NT2/D1 (cell line): ENCODE measurements around the gene PRTFDC1.

Source experiments
- DNase-seq: peaks from one replicate; pipeline ENCODE4 v3.0.0-alpha.2; 2011; ENCODE audit warnings: low read depth, low spot score
- H3K27me3 ChIP-seq: 2 replicates; pipeline ENCODE4 v1.6.0; 2011; ENCODE audit warnings: mild to moderate bottlenecking; ENCODE audit not compliant: insufficient read length, insufficient read depth
- H3K36me3 ChIP-seq: 2 replicates; pipeline ENCODE4 v1.6.1; 2011; ENCODE audit warnings: mild to moderate bottlenecking, low read length, mixed read lengths; ENCODE audit not compliant: insufficient read depth, insufficient read length
- H3K4me1 ChIP-seq: 2 replicates; pipeline ENCODE4 v1.5.1; 2011; ENCODE audit not compliant: insufficient read depth, insufficient read length
- H3K4me3 ChIP-seq: 2 replicates; pipeline ENCODE4 v1.5.1; 2011; ENCODE audit warnings: low read depth; ENCODE audit not compliant: insufficient read length
- H3K9ac ChIP-seq: 2 replicates; pipeline ENCODE4 v1.6.0; 2011; ENCODE audit warnings: low read depth; ENCODE audit not compliant: insufficient read length
- H3K9me3 ChIP-seq: 2 replicates; pipeline ENCODE4 v1.5.1; 2011; ENCODE audit warnings: mild to moderate bottlenecking, low read length; ENCODE audit not compliant: insufficient read depth
- SUZ12 ChIP-seq: IDR thresholded peaks from 2 replicates; pipeline ENCODE4 v1.6.1; 2011; ENCODE audit not compliant: insufficient read length, insufficient read depth; ENCODE audit errors: extremely low read depth
- YY1 ChIP-seq: IDR thresholded peaks from 2 replicates; pipeline ENCODE4 v1.6.1; 2011; ENCODE audit not compliant: insufficient read length, insufficient read depth
- ZNF274 ChIP-seq: IDR thresholded peaks from 2 replicates; pipeline ENCODE4 v1.6.1; 2011; ENCODE audit warnings: mild to moderate bottlenecking, low read depth, low read length

PRTFDC1 gene

GRCh38 chr10:24910574-24910973 is 41.8 kb downstream of the PRTFDC1 start:
- no peak overlapping the region for H3K9ac ChIP-seq
- DNase-seq: no peak
- H3K27me3 ChIP-seq: no peaks in the 10 kb centered on the region
- H3K4me1 ChIP-seq: no peaks in the 10 kb centered on the region
- no peak overlapping the region for H3K4me3 ChIP-seq
- H3K9me3 ChIP-seq: no peaks in the 10 kb centered on the region
- no peaks in the 10 kb centered on the region for H3K36me3 ChIP-seq
- TF ChIP-seq YY1 (no peak), ZNF274 (no peak), SUZ12 (no peak)

- Histone ChIP-seq H3K4me3 (no peak overlapping the region), H3K9ac (no peak overlapping the region), H3K4me1 (no peaks in the 10 kb centered on the region), H3K9me3 (no peaks in the 10 kb centered on the region), H3K36me3 (no peaks in the 10 kb centered on the region), H3K27me3 (no peaks in the 10 kb centered on the region)
- no peak for TF ChIP-seq SUZ12
- TF ChIP-seq YY1: no peak
- no peak for DNase-seq
These were observed 43.5 kb downstream of the PRTFDC1 start for GRCh38 chr10:24908793-24909423.

GRCh38 chr10:24907956-24908355 is 44.5 kb downstream of the PRTFDC1 start:
- Histone ChIP-seq H3K36me3 (no peaks in the 10 kb centered on the region), H3K9me3 (no peaks in the 10 kb centered on the region), H3K9ac (no peak overlapping the region), H3K4me3 (no peak overlapping the region), H3K27me3 (no peaks in the 10 kb centered on the region), H3K4me1 (no peaks in the 10 kb centered on the region)
- DNase-seq: no peak
- no peak for TF ChIP-seq ZNF274
- no peak for TF ChIP-seq YY1
- no peak for TF ChIP-seq SUZ12

- H3K9me3 ChIP-seq: no peaks in the 10 kb centered on the region
- no peaks in the 10 kb centered on the region for H3K27me3 ChIP-seq
- no peaks in the 10 kb centered on the region for H3K36me3 ChIP-seq
- TF ChIP-seq ZNF274 (no peak), SUZ12 (no peak), YY1 (no peak)
- no peak overlapping the region for H3K4me3 ChIP-seq
- DNase-seq: no peak
- H3K9ac ChIP-seq: no peak overlapping the region
- H3K4me1 ChIP-seq: no peaks in the 10 kb centered on the region
These were observed 46.0 kb downstream of the PRTFDC1 start for GRCh38 chr10:24906372-24906771.

GRCh38 chr10:24904824-24905223 is 47.6 kb downstream of the PRTFDC1 start:
- no peaks in the 10 kb centered on the region for H3K9me3 ChIP-seq
- no peak for TF ChIP-seq ZNF274
- TF ChIP-seq YY1: no peak
- no peak for TF ChIP-seq SUZ12
- no peak for DNase-seq
- H3K27me3 ChIP-seq: no peaks in the 10 kb centered on the region
- H3K4me3 ChIP-seq: no peak overlapping the region
- H3K36me3 ChIP-seq: no peaks in the 10 kb centered on the region
- H3K9ac ChIP-seq: no peak overlapping the region
- H3K4me1 ChIP-seq: no peaks in the 10 kb centered on the region

- H3K27me3 ChIP-seq: no peaks in the 10 kb centered on the region
- no peaks in the 10 kb centered on the region for H3K4me1 ChIP-seq
- TF ChIP-seq ZNF274 (no peak), YY1 (no peak), SUZ12 (no peak)
- H3K4me3 ChIP-seq: no peak overlapping the region
- H3K9ac ChIP-seq: no peak overlapping the region
- DNase-seq: no peak
- no peaks in the 10 kb centered on the region for H3K36me3 ChIP-seq
- no peaks in the 10 kb centered on the region for H3K9me3 ChIP-seq
These were observed 50.0 kb downstream of the PRTFDC1 start for GRCh38 chr10:24902400-24902728.

- H3K4me3 ChIP-seq: no peak overlapping the region
- no peaks in the 10 kb centered on the region for H3K4me1 ChIP-seq
- no peaks in the 10 kb centered on the region for H3K27me3 ChIP-seq
- H3K9me3 ChIP-seq: no peaks in the 10 kb centered on the region
- no peak overlapping the region for H3K9ac ChIP-seq
- no peak for DNase-seq
- H3K36me3 ChIP-seq: no peaks in the 10 kb centered on the region
- TF ChIP-seq ZNF274: no peak
- TF ChIP-seq YY1: no peak
- no peak for TF ChIP-seq SUZ12
These were observed 50.6 kb downstream of the PRTFDC1 start for GRCh38 chr10:24901686-24902399.
